HG03196 (cell line): Measurements from ENCODE around the gene CSTB.

Experiments
- ATAC-seq: cut with Tn5 transposase; IDR thresholded peaks from one replicate; pipeline ENCODE4 v1.9.1; 2021; ENCODE audit not compliant: unreplicated experiment

The CSTB gene

GRCh38 chr21:43769325-43769958, 6.7 kb downstream of the CSTB start:
- no peak for ATAC-seq

- ATAC-seq: no peak
Observed at GRCh38 chr21:43768868-43769167, 7.3 kb downstream of the CSTB start.

GRCh38 chr21:43767984-43768867, 7.9 kb downstream of the CSTB start:
- ATAC-seq: no peak

GRCh38 chr21:43767498-43767983, 8.6 kb downstream of the CSTB start:
- no peak for ATAC-seq

- no peak for ATAC-seq
Observed at GRCh38 chr21:43766734-43767497, 9.2 kb downstream of the CSTB start.

GRCh38 chr21:43764576-43765495, 11.3 kb downstream of the CSTB start:
- ATAC-seq: no peak

- no peak for ATAC-seq
Observed at GRCh38 chr21:43763901-43764523, 12.1 kb downstream of the CSTB start.

- ATAC-seq: no peak
Observed at GRCh38 chr21:43762303-43763128, 13.6 kb downstream of the CSTB start.

GRCh38 chr21:43761886-43762285, 14.2 kb downstream of the CSTB start:
- no peak for ATAC-seq

- no peak for ATAC-seq
Observed at GRCh38 chr21:43760391-43760958, 15.6 kb downstream of the CSTB start.

- no peak for ATAC-seq
Observed at GRCh38 chr21:43759651-43760050, 16.5 kb downstream of the CSTB start.

- ATAC-seq: no peak
Observed at GRCh38 chr21:43758811-43759210, 17.3 kb downstream of the CSTB start.

GRCh38 chr21:43758111-43758641, 17.9 kb downstream of the CSTB start:
- no peak for ATAC-seq

GRCh38 chr21:43757601-43758000, 18.5 kb downstream of the CSTB start:
- ATAC-seq: no peak

GRCh38 chr21:43755820-43756594, 20.1 kb downstream of the CSTB start:
- no peak for ATAC-seq

- ATAC-seq: no peak
Observed at GRCh38 chr21:43754948-43755781, 20.9 kb downstream of the CSTB start.

- ATAC-seq: no peak
Observed at GRCh38 chr21:43753439-43753799, 22.7 kb downstream of the CSTB start.
